ENCODE results near the gene PTPRA.
"Not testable (repeated sequence)": the region's sequence is repeated elsewhere in the genome, so short reads cannot be mapped to it uniquely, and the experiment has no call there.

PTPRA gene

GRCh38 chr20:3071266-3071609 is 198.0 kb downstream of the PTPRA start:
- ChIA-PET POLR2A (ENCODE audit: low non-redundant PET) (no interaction called here), CTCF (no interaction called here)
- TF ChIP-seq CTCF (conservative IDR thresholded peaks at IDR 0.05; ENCODE audit: low read depth), result no peak
- no peak for DNase-seq (ENCODE audit: low spot score)
- H3K27ac ChIP-seq, result no peak overlapping the region

- TF ChIP-seq CTCF (conservative IDR thresholded peaks at IDR 0.05; ENCODE audit: low read depth), result no peak
- ChIA-PET CTCF (interaction anchor here (0.6 kb wide), 1 partner anchor 398 kb away, joined by 4 read pairs; no protein-coding TSS in a partner anchor), POLR2A (ENCODE audit: low non-redundant PET) (no interaction called here)
- DNase-seq (ENCODE audit: low spot score), result no peak
- H3K27ac ChIP-seq, result no peak within 1 kb of the TSS
Measured at GRCh38 chr20:3071610-3072529, 198.6 kb downstream of the PTPRA start, which contains the start of gene OXT. TSS of gene OXT (plus strand) at chr20:3071620. CDS start at chr20:3071656, 36 bp downstream.

- no peak overlapping the region for H3K27ac ChIP-seq
- POLR2A ChIA-PET (ENCODE audit: low non-redundant PET), result no interaction called here
Measured at GRCh38 chr20:3072530-3073250, 199.4 kb downstream of the PTPRA start.

GRCh38 chr20:3073251-3073643 is 200.0 kb downstream of the PTPRA start:
- POLR2A ChIA-PET (ENCODE audit: low non-redundant PET); DNase-seq (ENCODE audit: low spot score); H3K27ac ChIP-seq: not testable (repeated sequence)
- CTCF ChIA-PET, result interaction anchor here (0.6 kb wide), 1 partner anchor 16 kb away, joined by 6 read pairs; no protein-coding TSS in a partner anchor

More at GRCh38 chr20:3072530-3073250, 199.4 kb downstream of the PTPRA start:
- CTCF ChIA-PET, result interaction anchor here (0.6 kb wide), 2 partner anchors 16 to 398 kb away, joined by 4 to 6 read pairs; no protein-coding TSS in a partner anchor
- DNase-seq (ENCODE audit: low spot score), result no peak
- no peak for TF ChIP-seq CTCF (conservative IDR thresholded peaks at IDR 0.05; ENCODE audit: low read depth)

- DNase-seq (ENCODE audit: low spot score), result no peak
- H3K27ac ChIP-seq, result no peak overlapping the region
- CTCF ChIA-PET, result no interaction called here
- no peak for TF ChIP-seq CTCF (conservative IDR thresholded peaks at IDR 0.05; ENCODE audit: low read depth)
- POLR2A ChIA-PET (ENCODE audit: low non-redundant PET), result no interaction called here
Measured at GRCh38 chr20:3074812-3075211, 201.5 kb downstream of the PTPRA start.

GRCh38 chr20:3075315-3075714 is 202.0 kb downstream of the PTPRA start:
- DNase-seq (ENCODE audit: low spot score); POLR2A ChIA-PET (ENCODE audit: low non-redundant PET); H3K27ac ChIP-seq; CTCF ChIA-PET: not testable (repeated sequence)

- no peak for TF ChIP-seq CTCF (conservative IDR thresholded peaks at IDR 0.05; ENCODE audit: low read depth)
- no peak overlapping the region for H3K27ac ChIP-seq
- no peak for DNase-seq (ENCODE audit: low spot score)
- ChIA-PET CTCF (interaction anchor here (0.6 to 1.7 kb wide), 5 partner anchors 24 to 93 kb away, joined by 3 to 6 read pairs (median 4); no protein-coding TSS in a partner anchor), POLR2A (ENCODE audit: low non-redundant PET) (no interaction called here)
Measured at GRCh38 chr20:3077618-3078134, 204.4 kb downstream of the PTPRA start.

All from RWPE1 (cell line).